ENCODE results near the gene GPRIN2.
"Not testable (repeated sequence)": the region's sequence is repeated elsewhere in the genome, so short reads cannot be mapped to it uniquely, and the experiment has no call there.

GPRIN2 gene

DNA sequence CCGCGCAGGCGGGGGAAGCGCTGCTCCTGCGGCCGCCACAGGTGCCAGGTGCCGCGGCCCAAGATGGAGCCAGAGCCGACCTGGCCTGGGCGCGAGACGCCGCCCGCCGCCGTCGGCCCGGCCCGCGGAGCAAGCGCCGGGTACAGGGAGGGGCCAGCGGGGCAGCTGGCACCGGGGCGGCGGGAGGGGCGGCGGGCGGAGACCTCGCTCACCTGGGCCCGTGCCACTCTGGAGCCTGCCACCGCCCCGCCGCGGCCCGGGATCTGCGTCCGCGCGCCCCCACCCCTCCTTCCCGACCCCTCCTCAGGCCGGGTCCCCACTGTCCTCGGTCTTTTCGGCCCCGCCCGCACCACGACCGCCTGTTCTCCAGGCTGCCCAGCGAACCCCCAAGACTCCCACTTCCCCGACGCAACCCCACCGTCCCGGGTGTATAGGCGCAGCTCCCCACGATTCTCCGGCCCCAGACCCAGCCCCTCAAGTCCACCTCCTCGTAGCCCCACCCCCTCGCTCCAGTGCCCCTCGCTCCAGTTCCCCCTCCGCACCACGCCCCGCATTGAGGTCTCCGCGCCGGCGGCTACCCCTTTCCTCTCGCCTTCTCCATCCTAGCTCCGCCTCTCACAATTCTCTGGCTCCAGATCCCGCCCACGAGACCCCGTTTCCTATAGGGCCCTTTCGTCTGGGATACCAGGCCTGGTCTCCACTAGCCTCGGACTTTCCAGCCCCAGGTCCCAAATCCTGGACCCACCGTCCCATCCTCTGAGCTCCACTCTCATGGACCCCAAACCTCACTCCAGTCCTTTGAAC lies at the start of gene GPRIN2:
Gene GPRIN2, minus strand, starts transcription at position 144 of the 804 bp plus-strand sequence. CDS start 5,922 bp downstream, outside the sequence.
- DNase-seq (ENCODE audit: low read depth): no peak
- H3K4me3 ChIP-seq (ENCODE audit: low read length): no peak within 1 kb of the TSS
- TF ChIP-seq, protein P1, sequence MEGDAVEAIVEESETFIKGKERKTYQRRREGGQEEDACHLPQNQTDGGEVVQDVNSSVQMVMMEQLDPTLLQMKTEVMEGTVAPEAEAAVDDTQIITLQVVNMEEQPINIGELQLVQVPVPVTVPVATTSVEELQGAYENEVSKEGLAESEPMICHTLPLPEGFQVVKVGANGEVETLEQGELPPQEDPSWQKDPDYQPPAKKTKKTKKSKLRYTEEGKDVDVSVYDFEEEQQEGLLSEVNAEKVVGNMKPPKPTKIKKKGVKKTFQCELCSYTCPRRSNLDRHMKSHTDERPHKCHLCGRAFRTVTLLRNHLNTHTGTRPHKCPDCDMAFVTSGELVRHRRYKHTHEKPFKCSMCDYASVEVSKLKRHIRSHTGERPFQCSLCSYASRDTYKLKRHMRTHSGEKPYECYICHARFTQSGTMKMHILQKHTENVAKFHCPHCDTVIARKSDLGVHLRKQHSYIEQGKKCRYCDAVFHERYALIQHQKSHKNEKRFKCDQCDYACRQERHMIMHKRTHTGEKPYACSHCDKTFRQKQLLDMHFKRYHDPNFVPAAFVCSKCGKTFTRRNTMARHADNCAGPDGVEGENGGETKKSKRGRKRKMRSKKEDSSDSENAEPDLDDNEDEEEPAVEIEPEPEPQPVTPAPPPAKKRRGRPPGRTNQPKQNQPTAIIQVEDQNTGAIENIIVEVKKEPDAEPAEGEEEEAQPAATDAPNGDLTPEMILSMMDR (conservative IDR thresholded peaks at IDR 0.05; ENCODE audit: low read length): no peak

DNA sequence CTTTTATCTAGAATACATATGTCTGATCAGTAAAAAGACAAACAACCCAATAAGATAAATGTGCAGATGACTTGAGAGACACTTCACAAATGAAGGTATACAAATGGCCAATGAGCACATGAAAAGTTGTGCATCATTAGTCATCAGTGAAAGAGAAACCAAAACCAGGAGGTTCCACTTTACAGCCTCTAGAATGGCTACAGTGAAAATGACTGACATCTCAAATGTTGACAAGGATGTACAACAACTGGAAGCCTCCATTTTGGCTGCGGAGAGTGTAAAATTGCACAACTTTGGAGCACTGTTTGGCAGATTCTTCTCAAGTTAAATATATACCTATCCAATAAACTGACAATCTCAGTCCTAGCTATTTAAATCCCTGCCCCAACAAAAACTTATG lies 44.1 kb upstream of the GPRIN2 start:
- not testable (repeated sequence) for DNase-seq (ENCODE audit: low read depth); H3K4me3 ChIP-seq (ENCODE audit: low read length)

DNA sequence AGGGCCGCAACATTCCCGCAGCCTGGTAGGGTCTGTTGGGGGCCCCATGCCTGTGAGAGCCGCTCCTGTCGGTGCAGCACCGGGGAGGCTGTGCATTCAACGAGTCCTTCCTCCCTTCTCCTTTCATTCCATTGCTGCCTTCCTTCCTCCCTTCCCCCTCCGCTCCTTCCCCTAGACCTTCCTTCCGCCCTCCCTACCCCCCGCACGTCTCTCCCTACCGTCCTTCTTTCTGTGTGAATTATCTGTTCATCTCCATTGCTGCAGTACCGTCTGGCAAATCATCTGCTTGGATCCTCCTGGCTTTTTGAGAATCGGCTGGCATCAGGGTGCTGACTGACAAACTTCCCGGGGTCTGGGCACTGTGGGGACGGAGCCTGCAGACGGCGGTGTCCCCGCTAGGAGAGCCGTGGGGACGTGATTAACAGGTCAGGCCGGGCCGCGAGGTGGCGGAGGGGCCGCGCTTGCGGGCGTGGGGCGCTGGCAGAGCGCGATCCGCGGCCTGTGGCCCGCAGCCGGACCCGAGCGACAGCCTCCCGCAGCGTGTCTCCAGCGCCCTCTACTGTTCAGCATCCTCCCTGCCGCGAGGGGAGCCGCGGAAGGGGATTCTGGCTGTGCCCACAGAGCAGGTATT lies 41.3 kb upstream of the GPRIN2 start:
- H3K4me3 ChIP-seq (ENCODE audit: low read length): peak overlapping the region; percentile 44
- not testable (repeated sequence) for DNase-seq (ENCODE audit: low read depth)

DNA sequence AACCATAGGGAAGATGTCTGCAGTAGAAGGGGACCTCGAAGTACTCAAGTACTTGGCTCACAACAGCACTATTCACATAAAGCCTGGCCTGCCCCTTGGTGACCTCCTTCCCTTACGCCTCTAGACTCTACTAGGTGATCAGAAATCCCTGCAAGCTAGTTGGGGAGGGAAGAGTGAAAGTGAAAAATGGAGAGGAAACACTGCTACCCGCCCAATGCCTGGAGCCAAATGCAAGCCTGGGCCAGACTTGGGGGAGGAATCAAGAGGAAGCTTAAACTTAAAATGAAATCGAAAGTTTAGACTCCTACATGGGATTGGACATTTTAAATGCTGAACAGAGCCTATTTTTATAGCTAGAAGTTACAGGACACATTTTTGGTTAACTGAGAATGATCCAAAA lies 40.1 kb upstream of the GPRIN2 start:
- H3K4me3 ChIP-seq (ENCODE audit: low read length); DNase-seq (ENCODE audit: low read depth): not testable (repeated sequence)

DNA sequence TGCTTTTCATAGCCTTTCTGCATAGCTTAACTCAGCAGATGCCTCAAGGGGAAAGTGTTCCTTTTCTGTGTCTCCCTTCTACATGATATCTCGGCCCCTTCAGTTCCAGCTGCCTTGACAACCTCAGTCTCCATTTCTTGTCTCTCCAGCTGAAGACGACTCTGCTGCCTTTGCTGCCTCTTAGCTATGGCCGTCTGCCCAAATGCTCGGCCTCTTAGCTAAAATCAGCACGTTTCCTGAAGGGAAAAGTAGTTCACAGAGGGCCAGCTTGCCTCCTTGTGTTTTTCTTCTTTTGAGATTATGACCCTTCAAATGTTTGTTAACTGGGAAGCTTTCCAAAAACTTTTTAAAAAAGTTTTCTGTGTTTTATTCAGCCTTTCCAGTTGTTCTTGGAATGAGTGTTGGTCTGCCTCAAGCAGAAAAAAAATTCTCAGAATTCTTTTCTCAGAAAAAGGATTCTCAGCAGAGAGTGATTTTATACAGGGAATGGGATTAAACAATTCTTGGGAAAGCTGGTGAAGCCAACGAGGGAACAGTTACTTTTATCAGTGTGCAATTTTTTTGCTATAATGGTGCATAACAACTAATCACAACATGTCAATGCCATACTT lies 38.1 kb upstream of the GPRIN2 start:
- not testable (repeated sequence) for DNase-seq (ENCODE audit: low read depth); H3K4me3 ChIP-seq (ENCODE audit: low read length)

DNA sequence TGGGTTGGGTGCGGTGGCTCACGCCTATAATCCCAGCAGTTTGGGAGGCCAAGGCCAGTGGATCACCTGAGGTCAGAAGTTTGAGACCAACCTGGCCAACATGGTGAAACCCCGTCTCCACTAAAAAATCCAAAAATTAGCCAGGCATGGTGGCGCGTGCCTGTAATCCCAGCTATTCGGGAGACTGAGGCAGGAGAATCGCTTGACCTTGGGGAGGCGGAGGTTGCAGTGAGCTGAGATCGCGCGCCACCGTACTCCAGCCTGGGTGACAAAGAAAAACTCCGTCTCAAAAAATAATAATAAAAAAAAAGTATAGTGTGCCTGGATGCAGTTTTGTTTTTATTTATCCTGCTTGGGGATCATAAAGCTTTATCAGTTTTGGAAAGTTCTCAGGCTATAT lies 36.8 kb upstream of the GPRIN2 start:
- DNase-seq (ENCODE audit: low read depth); H3K4me3 ChIP-seq (ENCODE audit: low read length): not testable (repeated sequence)

DNA sequence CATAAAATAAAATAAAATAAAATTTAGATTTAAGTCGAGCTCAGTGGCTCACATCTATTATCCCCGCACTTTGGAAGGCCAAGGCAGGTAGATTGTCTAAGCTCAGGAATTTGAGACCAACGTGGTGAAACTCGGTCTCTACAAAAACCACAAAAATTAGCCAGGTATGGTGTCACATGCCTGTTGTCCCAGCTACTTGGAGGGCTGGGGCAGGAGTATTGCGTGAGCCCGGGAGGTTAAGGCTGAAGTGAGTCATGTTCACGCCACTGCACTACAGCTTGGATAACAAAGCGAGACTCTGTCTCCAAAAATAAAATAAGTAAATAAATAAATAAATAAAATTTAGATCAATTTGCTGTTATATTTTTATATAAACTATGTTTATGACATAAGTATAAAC lies 34.6 kb upstream of the GPRIN2 start:
- DNase-seq (ENCODE audit: low read depth); H3K4me3 ChIP-seq (ENCODE audit: low read length): not testable (repeated sequence)

DNA sequence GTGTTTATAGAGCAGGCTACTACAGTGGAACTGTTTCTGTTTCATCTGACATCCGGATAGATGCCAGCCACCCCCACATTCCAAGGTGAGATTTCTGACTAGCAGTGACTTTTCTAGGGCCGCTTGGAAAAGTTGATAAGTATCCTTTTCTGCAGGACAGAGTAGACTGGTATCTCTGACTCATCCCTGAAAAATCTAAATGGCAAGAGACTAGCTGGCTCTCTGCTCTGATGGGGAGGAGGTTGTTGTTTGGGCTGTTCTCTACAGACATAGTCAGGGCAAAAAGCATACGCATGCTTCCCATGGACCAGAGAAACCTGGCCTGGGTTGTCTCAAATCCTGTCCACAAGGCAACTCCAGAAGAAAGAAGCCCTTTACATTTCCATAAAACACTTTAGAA lies 33.1 kb upstream of the GPRIN2 start:
- H3K4me3 ChIP-seq (ENCODE audit: low read length); DNase-seq (ENCODE audit: low read depth): not testable (repeated sequence)

DNA sequence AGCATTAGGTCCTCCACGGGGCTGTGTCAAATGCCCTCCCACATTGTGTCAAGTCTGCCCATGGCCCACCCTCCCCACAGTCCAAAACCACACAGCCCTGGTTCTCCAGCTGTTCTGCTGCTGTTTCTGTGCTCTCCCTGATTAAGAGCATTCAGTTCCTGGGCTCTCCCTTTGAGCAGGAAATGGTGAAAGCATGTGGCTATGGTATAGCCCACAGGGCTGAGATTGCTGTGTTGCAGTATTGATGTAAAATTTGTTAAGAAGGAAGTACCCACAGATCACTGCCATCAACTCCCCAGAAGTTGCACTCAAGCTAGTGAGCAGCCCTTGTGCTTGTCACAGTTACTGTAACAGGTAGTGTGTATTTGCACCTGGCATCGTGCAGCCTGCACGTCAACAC lies 31.8 kb upstream of the GPRIN2 start:
- DNase-seq (ENCODE audit: low read depth); H3K4me3 ChIP-seq (ENCODE audit: low read length): not testable (repeated sequence)

DNA sequence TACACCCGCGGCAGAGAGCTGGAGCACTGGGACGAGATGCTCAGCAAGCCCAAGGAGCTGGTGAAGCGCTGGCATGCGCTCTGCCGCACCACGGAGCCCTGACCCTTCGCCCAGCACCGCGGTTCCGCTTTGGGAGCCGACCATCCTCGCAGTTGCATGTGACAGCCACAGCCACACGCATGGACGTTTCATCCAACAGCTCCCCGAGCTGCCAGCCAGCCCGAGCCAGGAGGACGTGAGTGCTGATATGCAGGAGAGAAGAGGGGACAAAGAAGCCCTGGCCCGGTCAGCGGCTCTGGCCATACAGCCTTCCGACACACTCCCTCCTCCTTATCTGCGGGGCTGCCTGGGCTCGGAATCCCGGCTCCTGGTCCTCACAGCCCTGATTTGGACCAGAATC lies 31.1 kb upstream of the GPRIN2 start:
- not testable (repeated sequence) for H3K4me3 ChIP-seq (ENCODE audit: low read length); DNase-seq (ENCODE audit: low read depth)

DNA sequence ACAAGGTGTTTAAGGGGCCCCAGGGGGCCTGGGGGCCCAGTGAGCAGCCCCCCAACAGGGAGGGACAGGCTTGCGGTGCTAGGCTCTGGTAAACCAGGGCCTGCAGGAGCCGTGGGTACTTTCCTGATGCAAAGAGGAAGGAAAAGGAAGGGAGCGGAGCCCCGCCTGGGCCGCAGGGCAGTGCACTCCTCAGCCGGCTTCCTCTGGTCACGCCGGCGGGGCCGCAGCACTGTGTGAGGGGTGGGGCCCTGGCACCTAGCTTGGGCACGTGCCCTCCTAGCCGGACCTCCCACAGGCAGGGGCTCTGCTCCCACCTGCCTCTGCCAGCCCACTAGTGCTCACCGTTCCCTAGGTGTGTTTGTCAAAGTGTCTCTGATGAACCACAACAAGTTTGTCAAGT lies 28.8 kb upstream of the GPRIN2 start:
- H3K4me3 ChIP-seq (ENCODE audit: low read length); DNase-seq (ENCODE audit: low read depth): not testable (repeated sequence)

DNA sequence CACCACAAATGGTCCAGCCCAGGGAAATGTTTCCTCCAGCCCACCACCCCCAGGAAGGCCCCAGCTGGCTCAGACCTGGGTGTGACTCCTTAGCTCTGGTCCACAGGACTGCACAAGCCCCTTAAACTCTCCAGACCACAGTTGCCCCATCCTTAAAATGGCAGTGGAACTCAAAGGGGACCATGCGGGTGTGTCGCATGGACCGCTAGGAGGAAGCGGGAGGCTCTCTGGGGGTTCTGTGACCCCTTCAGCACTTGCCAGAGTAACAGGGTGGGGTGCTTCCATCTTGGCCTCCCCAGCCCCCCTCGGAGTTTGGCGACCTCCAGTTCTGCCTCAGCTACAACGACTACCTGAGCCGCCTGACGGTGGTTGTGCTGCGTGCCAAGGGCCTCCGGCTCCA lies 27.7 kb upstream of the GPRIN2 start:
- not testable (repeated sequence) for DNase-seq (ENCODE audit: low read depth)

DNA sequence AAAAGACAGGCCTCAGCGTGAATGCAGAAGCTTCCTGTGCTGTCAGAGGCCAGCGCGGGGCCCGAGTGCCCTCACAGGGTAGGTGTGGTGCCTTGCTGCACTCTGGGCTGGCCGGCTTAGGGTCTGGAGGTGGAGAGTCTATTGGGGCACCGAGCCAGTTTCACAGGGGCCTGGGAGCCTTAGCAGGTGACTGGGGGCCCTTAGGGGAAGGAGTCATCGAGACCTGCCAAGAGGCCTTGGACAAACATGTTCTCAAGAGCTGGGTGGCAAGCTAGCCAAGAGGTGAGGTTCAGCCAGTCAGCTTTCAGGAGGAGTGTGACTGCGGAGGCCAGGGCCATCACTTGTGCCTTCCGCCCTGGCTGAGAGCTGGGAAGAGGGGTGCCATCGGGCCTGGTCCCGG lies 26.1 kb upstream of the GPRIN2 start:
- not testable (repeated sequence) for DNase-seq (ENCODE audit: low read depth); H3K4me3 ChIP-seq (ENCODE audit: low read length)

More for the DNA sequence above, 27.7 kb upstream of the GPRIN2 start:
- H3K4me3 ChIP-seq (ENCODE audit: low read length): not testable (repeated sequence)

DNA sequence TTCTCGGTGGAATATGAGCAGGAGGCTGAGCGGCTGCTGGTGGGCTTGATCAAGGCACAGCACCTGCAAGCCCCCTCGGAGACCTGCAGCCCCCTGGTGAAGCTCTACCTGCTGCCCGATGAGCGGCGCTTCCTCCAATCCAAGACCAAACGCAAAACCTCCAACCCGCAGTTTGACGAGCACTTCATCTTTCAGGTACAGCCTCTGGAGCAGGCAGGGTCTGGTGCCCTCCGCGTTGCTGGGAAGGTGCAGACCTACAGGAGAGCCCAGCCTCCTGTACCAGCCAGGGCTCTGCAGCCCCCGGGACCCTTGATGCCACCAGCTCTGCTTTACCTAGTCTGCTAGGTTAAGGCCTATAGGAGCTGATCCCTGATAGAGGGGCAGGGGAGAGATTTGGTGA lies 25.5 kb upstream of the GPRIN2 start:
- not testable (repeated sequence) for DNase-seq (ENCODE audit: low read depth)

DNA sequence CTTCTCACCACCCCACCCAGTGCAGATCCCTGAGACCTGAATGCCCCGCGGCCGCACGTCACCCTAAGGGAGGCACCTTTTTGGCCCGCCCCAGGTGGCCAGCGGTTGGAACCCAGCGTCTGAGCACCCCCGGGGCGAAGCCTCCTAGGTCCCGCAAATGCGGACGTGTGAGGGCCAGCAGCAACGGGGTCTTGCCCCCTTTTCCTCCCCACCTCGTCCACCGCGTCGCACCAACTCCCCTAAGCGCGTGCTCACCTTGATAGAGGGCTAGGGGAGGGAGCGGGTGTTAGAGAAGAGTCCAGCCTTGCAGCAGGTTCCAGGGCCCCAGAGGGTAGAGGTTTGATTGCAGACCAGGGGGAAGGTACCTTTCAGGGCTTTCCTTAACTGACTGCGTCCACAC lies 22.9 kb upstream of the GPRIN2 start:
- not testable (repeated sequence) for DNase-seq (ENCODE audit: low read depth); H3K4me3 ChIP-seq (ENCODE audit: low read length)

More for the DNA sequence above, 25.5 kb upstream of the GPRIN2 start:
- not testable (repeated sequence) for H3K4me3 ChIP-seq (ENCODE audit: low read length)

DNA sequence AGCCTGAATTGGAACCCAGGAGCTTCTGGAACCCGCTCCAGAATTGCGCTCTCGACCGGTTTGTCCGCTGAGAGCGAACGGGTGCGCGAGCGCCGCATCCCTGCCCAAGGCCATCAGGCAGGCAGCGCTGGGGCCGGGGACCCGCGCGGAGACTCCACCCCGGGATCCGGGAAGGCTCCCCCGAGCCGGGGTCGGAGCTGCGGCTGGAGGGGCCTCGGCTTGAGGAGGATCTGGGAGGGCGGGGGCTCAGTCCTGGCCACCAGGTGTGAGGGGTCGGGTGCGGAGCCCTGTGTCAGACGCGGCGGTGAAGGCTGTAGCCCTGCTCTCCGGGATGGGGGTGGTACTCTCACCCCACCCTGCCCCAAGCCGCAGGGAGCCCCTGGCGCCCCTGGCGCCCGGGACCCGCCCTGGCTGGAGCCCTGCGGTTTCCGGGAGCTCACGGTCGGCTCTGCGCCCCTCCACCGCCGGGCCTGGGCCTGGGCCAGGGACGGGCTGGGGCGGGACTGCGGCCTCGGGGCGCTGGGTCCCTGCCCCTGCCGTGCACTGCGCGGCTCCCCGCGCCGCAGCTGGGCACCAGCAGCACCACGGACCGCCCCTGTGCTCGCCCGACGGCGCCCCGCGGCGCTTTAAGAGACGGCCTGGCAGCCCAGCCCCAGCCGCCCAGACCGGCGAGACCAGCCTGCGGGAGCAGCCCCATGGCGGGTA lies 22.2 kb upstream of the GPRIN2 start, which contains the start of gene SYT15:
Gene SYT15, plus strand, starts transcription at position 655 of the 705 bp plus-strand sequence. Its CDS starts 41 bp downstream, at position 696.
- not testable (repeated sequence) for DNase-seq (ENCODE audit: low read depth); H3K4me3 ChIP-seq (ENCODE audit: low read length)

DNA sequence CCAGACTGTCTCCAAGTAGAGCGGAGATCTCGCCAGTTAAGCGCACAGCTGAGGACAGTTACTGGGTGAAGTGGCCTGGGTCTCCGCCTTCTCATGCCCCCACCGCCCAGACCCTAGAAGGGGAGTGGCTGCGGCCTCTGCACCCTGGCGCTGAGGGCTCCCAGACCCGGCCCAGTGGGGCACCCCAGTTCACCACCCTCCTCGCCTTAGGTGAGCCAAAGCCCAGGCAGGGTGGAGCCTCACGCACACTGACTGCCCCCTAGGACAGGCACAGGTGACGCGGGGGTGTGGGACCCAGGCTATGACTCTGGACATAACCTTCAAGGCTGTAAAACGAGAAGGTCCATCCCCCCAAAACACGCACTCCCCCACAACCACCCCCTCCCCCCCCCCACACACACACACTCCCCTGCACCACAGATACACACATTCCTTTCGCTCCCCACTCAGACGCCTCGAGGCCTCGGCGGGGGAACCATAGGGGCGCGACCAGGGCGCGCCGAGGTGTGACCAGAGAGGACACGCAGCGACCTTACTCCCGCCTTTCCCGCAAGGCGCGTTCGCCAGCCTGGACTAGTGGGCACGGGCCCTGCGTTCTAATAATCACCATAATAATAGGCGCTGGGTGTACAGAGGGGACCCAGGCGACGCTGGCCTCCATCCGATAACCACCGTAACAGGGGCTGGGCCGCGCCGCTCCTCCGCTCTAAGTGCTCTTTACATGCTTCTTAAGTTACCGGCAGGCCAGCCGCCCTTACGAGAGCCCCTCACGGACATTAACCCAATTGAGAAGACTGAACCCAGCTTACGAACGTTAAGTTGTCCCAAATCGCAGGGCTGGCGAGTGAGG lies 21.4 kb upstream of the GPRIN2 start:
- H3K4me3 ChIP-seq (ENCODE audit: low read length); DNase-seq (ENCODE audit: low read depth): not testable (repeated sequence)
